Body of pancreas (tissue), 4 donors: ENCODE measurements around the gene ZNF407. TPM values are rescaled to one million over a fixed set of nuclear protein-coding genes. Genes with fewer than 3 reads are reported as not detected.

Experiments
- ATAC-seq: fragments of 150-250 bp; one replicate; pipeline ENCODE4 v1.9.1; 2016
- DNase-seq, 4 donors: peaks; one replicate each; pipeline ENCODE4 v3.0.0-alpha.2; 2019
- H3K27ac ChIP-seq, 4 donors: fragments of 200-600 bp; sonication (generic); 1 replicate in 3 of 4; 2 replicates in 1 of 4; pipeline versions ENCODE4 v1.5.1 to v1.6.1; 2016 to 2019; ENCODE audit warnings: mild to moderate bottlenecking in 1 of 4, mixed read lengths in 1 of 4, moderate library complexity in 1 of 4
- H3K27me3 ChIP-seq, 2 donors: fragments of 200-600 bp; sonication (generic); one replicate each; pipeline ENCODE4 v1.6.0; 2016; ENCODE audit warnings: mild to moderate bottlenecking in 1 of 2
- H3K36me3 ChIP-seq, 2 donors: fragments of 200-600 bp; sonication (generic); replicated peaks in 1 of 2; 2 replicates each; pipeline ENCODE4 v1.5.1; 2016; ENCODE audit warnings: low read depth in 2 of 2; ENCODE audit not compliant: insufficient read depth in 1 of 2
- H3K4me1 ChIP-seq: fragments of 200-600 bp; sonication (generic); one replicate; pipeline ENCODE4 v1.6.0; 2016
- H3K4me3 ChIP-seq, 2 donors: fragments of 200-600 bp; sonication (generic); 1 replicate in 1 of 2; 2 replicates in 1 of 2; pipeline ENCODE4 v1.5.1; 2016 to 2019
- H3K9me3 ChIP-seq, 3 donors: fragments of 200-600 bp; sonication (generic); 1 replicate in 2 of 3; 2 replicates in 1 of 3; pipeline ENCODE4 v1.5.1; 2016
- POLR2A ChIP-seq, 3 donors: fragments of 450-650 bp; IDR thresholded peaks; one replicate each; pipeline ENCODE4 v1.6.1; 2016; ENCODE audit warnings: antibody characterized with exemption in 3 of 3, mild to moderate bottlenecking in 2 of 3
- WGBS, 2 donors: methylation state at CpG; one replicate each; pipeline ENCODE4 v1.1.5; 2017; 5-methylcytosine and 5-hydroxymethylcytosine counted together
- intact Hi-C: fragments of 100-400 bp; cut with DNase I; formaldehyde crosslinking; loops from one replicate; pipeline ENCODE4 v1.15.1; 2023
- total RNA-seq, 2 donors: library from RNA; depleted of rRNA; stranded (reverse); fragments of >200 nt; gene quantifications; one replicate each; pipeline ENCODE4 v1.1.0, GENCODE V29; 2016
- TF ChIP-seq, protein P1 (sequence below), 7 experiments: fragments of 450-650 bp in 4 of 7; fragments of 200-600 bp in 3 of 7; sonication (generic) in 3 of 7; IDR thresholded peaks; one replicate each; pipeline ENCODE4 v1.5.1; 2016 to 2019; ENCODE audit warnings: antibody characterized with exemption in 7 of 7

Gene ZNF407
- total RNA-seq, 2 donors from 2014 or later: 14.3 to 19.1 TPM

GRCh38 chr18:74665346-74665745 is 67.7 kb downstream of the ZNF407 start:
- WGBS, 2 donors: 84 to 88% methylated on average over 4 of the region's 4 CpGs
- H3K4me1 ChIP-seq: no peaks in the 10 kb centered on the region
- intact Hi-C loops: no loop called here
- H3K27ac ChIP-seq: no peak overlapping the region
- DNase-seq (no peak), ATAC-seq (no peak)
- no peaks in the 10 kb centered on the region for H3K27me3 ChIP-seq
- no peaks in the 10 kb centered on the region for H3K36me3 ChIP-seq
- no peak overlapping the region for H3K4me3 ChIP-seq
- TF ChIP-seq POLR2A (IDR thresholded peaks at IDR 0.05): no peak
- TF ChIP-seq, protein P1, sequence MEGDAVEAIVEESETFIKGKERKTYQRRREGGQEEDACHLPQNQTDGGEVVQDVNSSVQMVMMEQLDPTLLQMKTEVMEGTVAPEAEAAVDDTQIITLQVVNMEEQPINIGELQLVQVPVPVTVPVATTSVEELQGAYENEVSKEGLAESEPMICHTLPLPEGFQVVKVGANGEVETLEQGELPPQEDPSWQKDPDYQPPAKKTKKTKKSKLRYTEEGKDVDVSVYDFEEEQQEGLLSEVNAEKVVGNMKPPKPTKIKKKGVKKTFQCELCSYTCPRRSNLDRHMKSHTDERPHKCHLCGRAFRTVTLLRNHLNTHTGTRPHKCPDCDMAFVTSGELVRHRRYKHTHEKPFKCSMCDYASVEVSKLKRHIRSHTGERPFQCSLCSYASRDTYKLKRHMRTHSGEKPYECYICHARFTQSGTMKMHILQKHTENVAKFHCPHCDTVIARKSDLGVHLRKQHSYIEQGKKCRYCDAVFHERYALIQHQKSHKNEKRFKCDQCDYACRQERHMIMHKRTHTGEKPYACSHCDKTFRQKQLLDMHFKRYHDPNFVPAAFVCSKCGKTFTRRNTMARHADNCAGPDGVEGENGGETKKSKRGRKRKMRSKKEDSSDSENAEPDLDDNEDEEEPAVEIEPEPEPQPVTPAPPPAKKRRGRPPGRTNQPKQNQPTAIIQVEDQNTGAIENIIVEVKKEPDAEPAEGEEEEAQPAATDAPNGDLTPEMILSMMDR (IDR thresholded peaks at IDR 0.05): no peak
- H3K9me3 ChIP-seq: no peaks in the 10 kb centered on the region

DNA sequence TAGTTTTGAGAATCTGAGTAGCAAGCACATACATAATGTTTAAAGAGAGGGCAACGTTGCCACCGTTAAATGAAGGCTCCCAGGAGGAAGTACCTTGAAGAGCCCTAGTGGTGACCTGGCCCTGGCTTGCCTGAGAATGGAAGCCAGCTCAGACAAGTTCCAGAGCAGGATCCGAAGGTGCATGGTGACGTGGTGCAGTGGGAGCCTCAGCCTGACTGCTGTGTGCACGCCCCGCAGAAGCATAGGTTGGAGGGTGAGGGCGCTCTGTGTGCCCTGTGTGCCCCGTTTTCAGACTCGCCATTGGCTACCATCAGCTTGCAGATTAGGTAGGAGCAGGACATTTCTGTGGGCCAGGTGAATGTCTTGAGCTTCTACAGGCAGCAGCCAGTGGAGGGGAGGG is 68.2 kb downstream of the ZNF407 start:
- Histone ChIP-seq H3K9me3 (no peaks in the 10 kb centered on the region), H3K4me3 (no peak overlapping the region), H3K4me1 (no peaks in the 10 kb centered on the region), H3K36me3 (no peaks in the 10 kb centered on the region), H3K27ac (no peak overlapping the region), H3K27me3 (no peaks in the 10 kb centered on the region)
- no peak for TF ChIP-seq POLR2A (IDR thresholded peaks at IDR 0.05)
- TF ChIP-seq, protein P1 (IDR thresholded peaks at IDR 0.05): no peak
- 73 to 88% methylated on average over 4 to 9 of the region's 9 CpGs for WGBS, 2 donors
- no peak for DNase-seq
- intact Hi-C loops: no loop called here
- ATAC-seq: no peak

DNA sequence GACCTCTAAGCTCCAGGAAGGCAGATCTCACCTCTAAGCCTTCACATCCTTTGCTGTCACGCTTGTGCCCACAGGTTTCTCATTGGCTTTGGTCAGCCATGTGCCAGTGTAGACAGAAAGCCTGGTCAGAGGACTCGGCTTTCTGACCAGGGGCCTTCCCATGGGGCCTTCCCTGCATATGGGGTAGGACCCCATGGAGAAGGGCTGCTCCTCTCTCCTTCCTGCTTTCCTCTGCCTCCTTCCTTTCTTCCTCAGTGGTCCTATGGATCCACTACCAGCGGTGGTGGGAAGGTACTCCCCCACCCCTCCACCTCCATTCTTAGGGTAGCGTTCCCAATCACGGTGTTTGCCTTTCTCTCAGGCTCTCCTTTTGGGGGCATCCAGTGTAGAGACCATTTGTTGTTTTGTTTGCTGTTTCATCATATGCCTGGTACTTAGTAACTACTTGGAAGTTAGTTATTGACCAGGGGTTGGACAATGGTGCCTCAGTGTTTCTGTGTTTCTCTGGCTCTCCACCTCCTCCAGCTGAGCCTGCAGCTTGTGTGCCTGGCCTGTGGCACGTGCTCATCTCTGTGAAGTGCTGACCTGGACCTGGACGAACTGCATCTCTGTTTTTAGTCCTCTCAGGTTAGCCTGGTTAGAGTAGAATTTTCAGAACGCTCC is 71.6 kb downstream of the ZNF407 start:
- Histone ChIP-seq H3K27ac (no peak overlapping the region), H3K36me3 (no peaks in the 10 kb centered on the region), H3K9me3 (no peaks in the 10 kb centered on the region), H3K4me1 (no peaks in the 10 kb centered on the region), H3K27me3 (no peaks in the 10 kb centered on the region), H3K4me3 (no peak overlapping the region)
- TF ChIP-seq POLR2A (IDR thresholded peaks at IDR 0.05): no peak
- TF ChIP-seq, protein P1 (IDR thresholded peaks at IDR 0.05): no peak
- WGBS, 2 donors: 69 to 72% methylated on average over 8 of the region's 8 CpGs
- ATAC-seq (peak; percentile 33), DNase-seq (peak in 1 of 4 donors; percentile 21)
- intact Hi-C loops: no loop called here

DNA sequence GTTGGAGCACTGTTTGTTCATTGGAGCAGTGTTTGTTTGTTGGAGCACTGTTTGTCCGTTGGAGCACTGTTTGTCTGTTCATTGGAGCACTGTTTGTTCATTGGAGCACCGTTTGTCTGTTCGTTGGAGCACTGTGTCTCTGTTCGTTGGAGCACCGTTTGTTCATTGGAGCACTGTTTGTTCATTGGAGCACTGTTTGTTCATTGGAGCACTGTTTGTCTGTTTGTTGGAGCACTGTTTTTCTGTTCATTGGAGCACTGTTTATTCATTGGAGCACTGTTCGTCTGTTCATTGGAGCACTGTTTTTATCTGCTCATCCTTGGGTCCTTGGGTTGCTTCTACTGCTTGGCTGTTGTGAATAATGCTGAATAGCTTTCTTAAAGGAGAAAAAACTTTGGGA is 74.7 kb downstream of the ZNF407 start:
- DNase-seq (no peak), ATAC-seq (no peak)
- intact Hi-C loops: no loop called here
- Histone ChIP-seq H3K27me3 (no peaks in the 10 kb centered on the region), H3K4me1 (no peaks in the 10 kb centered on the region), H3K27ac (no peak overlapping the region), H3K36me3 (no peaks in the 10 kb centered on the region), H3K4me3 (no peak overlapping the region), H3K9me3 (no peaks in the 10 kb centered on the region)
- no peak for TF ChIP-seq POLR2A (IDR thresholded peaks at IDR 0.05)
- TF ChIP-seq, protein P1 (IDR thresholded peaks at IDR 0.05): no peak
- 61 to 76% methylated on average over 6 of the region's 6 CpGs for WGBS, 2 donors

GRCh38 chr18:74674487-74674886 is 76.8 kb downstream of the ZNF407 start:
- H3K9me3 ChIP-seq: no peaks in the 10 kb centered on the region
- ATAC-seq (no peak), DNase-seq (no peak)
- TF ChIP-seq POLR2A (IDR thresholded peaks at IDR 0.05): no peak
- TF ChIP-seq, protein P1 (IDR thresholded peaks at IDR 0.05): no peak
- H3K4me1 ChIP-seq: no peaks in the 10 kb centered on the region
- H3K27me3 ChIP-seq: no peaks in the 10 kb centered on the region
- intact Hi-C loops: no loop called here
- no peak overlapping the region for H3K4me3 ChIP-seq
- no peaks in the 10 kb centered on the region for H3K36me3 ChIP-seq
- WGBS, 2 donors: 83 to 89% methylated on average over 2 of the region's 2 CpGs
- H3K27ac ChIP-seq: no peak overlapping the region
